ENCODE measurements around the gene SPRN.
"Not testable (repeated sequence)": the region's sequence is repeated elsewhere in the genome, so short reads cannot be mapped to it uniquely, and the experiment has no call there.

The SPRN gene, protein sequence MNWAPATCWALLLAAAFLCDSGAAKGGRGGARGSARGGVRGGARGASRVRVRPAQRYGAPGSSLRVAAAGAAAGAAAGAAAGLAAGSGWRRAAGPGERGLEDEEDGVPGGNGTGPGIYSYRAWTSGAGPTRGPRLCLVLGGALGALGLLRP

DNA sequence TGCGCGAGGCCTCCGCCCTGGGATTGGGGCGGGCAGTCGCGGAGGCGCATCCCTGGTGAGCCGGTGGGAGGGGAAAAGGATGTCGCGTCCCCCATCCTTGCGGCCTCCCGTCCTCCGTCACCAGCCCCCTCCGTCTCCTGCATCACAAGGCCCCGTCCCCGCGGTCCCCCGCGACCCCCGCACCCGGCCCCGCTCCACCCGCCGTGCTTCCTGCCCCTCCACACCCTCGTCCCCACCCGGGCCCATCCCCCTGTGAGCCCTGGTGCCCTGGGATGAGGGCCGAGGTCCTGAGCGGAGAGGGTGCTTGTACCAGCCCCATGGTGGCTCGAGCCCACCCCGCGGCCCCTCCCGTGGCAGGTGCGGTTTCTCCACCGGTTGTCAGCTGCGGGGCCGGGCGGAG lies at the start of gene SPRN:
Gene SPRN (minus strand): TSS at position 25 of the 400 bp plus-strand sequence. CDS start 944 bp downstream, outside the sequence.
- not testable (repeated sequence) for DNase-seq

DNA sequence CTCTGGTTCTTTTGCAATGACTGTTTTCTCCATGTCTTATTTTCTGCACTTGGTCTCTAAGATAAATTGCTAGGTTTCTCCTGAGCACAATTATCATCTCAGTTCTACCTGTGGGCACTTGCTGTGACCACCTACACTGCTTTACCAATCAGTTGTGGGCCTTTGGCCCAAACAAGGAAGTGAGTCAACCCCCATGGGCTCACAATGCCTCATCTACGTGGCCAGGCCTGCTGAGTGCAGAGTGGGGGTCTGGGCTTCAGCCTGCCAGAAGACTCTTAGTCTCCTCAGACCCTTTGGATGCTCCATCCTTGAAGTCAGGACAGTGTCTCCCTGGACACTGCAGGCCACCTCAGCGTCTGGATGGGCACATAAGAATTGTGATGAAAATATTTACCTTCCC lies 49.6 kb upstream of the SPRN start:
- DNase-seq = no peak

DNA sequence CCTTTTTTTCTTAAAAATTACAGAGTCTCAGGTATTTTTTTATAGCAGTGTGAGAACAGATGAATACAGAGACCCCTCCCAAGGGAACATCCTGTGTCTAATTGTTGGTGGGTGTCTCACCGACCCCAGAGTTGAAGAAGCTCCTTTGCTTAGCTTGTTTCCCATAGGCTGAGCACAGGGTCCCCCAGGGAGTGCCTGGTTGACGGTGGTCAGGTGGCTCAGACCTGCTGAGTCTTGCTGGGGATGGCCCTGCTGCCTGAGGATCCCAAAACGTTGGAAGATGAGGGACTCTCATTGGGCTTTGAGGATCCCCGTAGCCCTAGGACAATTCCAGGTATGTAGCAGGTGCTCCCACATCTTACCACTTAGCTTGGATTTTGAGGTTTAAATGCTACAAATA lies 48.8 kb upstream of the SPRN start:
- no peak for DNase-seq

DNA sequence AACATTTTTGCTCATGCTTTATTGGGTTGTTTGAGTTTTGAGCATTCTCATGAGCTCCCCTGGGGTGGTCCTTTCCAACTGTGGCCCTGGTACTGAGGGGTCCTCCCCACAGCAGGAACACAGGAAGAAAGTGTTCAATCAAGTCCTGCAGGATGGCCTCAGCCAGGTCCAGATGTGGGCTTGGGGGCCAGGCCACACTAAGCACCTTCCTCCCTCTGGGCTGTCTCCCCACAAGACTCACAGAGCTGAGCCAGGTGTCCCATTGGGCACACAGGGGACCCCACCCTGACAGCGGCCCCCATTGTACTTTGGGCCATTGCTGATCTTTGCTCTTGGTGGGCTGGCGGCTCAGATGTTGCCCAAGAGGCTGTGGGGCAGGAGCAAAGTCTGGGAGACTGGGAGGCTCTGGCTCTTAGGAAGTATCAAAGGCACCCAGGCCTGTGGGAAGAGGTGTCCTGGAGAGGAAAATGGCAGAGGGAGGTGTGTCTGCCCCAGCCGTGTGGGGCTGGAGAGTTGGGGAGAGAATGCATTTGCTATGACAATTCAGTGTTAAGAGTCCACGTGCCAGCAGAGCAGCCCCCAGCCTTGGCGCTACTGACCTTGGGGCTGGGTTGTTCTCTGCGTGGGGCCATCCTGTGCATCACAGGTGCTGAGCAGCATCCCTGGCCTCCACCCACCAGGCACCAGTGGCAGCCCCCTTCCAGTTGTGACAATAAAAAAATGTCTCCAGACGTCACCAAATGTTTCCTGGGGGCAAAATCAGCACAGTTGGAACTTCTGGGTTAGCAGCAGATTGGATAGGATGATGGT lies 47.1 kb upstream of the SPRN start:
- no peak for DNase-seq

DNA sequence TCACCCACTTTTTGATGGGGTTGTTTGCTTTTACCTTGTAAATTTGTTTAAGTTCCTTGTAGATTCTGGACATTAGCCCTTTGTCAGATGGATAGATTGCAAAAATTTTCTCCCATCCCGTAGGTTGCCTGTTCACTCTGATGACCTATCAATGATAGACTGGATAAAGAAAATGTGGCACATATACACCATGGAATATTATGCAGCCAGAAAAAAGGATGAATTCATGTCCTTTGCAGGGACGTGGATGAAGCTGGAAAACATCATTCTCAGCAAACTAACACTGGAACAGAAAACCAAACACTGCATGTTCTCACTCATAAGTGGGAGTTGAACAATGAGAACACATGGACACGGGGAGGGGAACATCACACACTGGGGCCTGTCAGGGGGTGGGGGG lies 44.8 kb upstream of the SPRN start:
- not testable (repeated sequence) for DNase-seq

DNA sequence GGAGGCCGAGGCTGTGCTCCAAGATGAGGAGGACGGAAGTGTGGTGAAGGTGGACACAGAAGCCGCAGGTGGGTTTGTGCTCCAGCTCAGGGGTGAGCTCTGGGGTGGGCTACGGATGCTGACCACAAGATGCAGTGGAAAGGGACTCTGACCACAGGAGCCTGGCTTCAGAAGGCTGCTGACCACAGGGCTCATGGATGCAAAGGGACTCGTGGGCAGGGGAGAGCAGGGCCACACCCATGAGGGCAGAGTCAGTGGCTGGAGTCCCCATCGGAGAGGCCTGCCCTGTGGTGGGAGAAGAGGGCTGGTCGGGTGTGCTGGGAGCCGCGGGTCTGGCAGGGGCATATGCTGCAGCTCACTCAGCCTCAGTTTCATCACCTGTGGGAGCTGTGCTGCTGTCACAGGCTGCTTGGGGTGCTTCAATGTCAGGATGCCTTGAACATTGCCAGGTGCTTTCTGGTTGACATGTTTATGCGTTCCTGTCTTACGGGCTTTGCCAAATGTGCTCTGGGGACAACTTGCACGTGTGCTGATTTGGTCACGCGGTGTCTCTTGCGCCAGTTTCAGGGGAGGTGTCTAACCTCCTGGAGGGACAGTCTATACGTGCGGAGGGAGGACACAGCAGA lies 43.0 kb upstream of the SPRN start:
- no peak for DNase-seq

DNA sequence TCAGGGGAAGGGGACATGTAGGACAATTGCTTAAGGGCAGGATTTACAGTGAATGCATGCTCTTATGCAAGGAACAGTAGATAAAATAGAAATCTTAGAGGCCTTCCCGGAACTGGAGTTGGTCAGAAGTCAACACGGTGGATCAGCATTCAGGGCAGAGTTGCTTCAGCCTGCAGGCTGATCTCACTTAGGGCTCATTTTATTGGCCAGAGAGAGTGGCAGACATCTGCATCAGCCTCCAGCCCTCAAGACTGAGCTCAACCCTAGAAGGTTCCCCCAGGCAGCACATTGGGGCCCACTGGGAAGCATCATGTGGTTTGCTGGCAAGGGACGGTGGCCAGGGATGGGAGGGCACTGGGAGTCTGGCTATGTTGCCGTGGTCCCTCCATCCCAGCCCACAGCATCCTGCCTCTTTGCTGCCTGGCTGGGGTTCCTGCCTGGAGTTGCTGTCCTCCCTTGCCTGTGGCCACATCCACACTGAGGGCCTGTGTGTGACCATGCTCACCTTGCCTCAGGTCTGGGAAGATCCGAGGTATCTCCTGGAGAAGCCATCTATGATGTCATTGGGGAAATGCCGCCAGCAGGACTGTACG lies 42.4 kb upstream of the SPRN start:
- DNase-seq = no peak

DNA sequence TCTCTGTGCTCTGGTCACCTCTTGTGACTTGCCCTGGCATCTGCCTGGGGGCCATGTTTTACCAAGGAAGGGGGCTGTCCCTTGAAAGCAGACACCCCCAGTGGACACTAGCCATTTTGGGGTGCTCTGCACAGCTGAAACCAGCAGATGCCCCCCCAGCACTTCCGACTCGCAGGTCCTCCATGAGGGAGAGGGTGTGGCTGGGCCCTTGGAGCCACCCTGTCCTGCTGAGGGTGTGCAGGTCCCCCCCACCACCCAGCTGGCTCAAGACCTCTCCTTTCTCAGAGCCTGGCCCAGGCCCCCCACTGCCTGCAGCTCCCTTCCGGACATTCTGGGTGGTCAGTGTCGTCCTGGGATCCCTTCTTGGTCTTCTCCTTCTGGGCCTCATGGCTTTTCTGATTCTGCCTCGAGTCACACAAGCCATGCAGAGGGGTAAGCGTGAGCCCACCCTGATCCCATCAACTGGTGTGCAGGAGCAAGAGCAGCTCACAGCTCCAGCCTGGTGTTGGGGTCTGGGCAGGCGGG lies 41.6 kb upstream of the SPRN start:
- DNase-seq = no peak

DNA sequence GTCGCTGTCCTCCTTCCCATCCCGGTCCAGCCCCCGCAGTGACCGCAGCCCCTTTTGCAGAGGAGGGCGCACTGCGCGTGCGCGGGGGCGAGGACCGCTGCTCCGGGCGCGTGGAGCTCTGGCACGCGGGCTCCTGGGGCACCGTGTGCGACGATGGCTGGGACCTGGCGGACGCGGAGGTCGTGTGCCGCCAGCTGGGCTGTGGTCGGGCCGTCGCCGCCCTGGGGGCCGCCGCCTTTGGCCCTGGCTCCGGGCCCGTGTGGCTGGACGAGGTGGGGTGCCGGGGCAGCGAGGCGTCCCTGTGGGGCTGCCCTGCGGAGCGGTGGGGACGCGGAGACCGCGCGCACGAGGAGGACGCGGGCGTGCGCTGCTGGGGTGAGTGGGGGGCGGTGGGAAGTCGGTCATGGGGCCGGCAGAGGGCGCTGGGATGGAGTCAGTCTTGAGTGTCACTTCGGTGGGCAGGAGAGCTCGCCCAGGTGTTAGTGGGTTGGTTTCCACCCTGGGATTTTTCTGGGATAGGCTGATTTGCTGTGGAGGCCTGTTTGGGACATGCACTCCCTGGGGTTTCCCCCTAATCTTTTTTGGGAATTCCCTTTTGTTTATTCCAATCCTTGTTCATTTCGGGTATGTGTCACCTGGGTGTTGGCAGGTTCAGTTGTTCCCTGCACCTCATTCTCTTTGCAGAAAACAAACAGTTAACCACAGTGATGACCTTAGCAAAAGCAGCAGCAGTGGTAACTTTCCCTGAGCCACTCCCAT lies 40.9 kb upstream of the SPRN start:
- DNase-seq = no peak

DNA sequence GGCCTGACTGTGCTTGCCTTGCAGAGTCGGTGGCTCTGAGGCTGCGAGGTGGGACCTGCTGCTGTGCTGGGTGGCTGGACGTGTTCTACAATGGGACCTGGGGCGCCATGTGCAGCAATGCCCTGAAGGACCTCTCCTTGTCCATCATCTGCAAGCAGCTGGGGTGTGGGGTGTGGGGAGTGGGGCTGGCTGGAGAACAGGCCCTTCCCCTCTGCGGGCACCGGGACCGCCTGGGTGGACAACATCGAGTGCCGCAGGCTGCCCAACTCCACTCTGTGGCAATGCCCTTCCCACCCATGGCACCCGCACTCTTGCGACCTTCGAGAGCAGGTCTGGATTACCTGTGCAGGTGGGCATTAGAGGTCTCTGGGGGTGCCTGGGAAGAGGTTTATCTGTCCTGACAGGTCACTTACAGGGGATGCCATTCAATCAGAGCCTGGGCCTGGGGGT lies 40.2 kb upstream of the SPRN start:
- DNase-seq = no peak

DNA sequence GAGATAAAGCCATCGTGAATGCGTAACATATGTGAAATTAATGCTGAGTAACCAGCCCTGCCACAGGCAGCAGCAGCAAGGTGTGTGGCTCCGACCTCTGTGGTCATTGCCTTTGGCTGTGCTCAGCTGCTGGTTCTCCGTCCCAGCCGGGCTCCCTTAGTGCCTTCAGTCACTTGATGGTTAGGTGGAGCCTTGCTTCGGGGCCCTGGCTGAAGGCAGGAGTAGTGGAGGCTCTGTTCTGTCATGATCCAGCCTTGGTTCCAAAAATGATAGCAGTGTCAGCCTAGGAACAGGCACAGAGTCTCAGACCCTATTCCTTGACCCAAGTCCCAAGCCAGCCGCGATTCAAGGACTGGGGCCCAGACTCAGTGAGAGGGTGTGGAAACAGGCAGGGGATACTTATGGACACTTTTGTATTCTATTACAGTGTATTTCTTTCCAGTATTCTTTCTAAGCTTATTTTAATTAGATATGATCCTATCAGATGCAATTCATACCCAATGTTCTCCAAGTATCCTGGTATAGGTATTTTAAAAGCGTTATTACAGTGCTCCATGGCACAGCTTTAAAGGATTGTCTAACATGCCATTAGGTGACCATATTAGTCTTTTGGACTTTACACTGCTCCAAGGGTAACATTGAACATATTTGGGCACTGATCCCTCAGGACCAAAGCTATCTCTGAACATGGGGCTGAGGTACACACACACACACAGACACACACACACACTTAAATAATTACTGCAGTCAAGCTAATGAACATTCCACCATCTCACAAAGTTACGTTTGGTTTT lies 38.3 kb upstream of the SPRN start:
- no peak for DNase-seq

DNA sequence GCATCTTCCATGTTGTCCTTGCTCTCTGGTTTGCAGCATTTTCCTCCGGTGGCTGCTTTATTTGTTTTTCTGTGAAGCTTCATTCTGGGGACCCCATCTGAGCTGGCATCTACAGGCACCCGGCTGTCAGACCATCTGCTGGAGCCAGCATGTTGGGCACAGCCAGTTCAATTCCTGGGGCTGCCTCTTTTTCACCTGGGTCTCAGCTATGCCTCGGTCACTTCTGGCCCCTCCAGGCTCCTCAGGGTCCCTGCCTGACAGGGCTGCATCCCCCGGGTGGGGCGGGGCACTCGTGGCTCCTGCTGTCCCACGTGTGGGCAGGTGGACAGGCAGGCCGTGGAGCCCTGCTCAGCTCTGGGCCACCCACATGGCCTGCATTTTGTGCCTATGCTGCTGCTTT lies 37.4 kb upstream of the SPRN start:
- DNase-seq = no peak

DNA sequence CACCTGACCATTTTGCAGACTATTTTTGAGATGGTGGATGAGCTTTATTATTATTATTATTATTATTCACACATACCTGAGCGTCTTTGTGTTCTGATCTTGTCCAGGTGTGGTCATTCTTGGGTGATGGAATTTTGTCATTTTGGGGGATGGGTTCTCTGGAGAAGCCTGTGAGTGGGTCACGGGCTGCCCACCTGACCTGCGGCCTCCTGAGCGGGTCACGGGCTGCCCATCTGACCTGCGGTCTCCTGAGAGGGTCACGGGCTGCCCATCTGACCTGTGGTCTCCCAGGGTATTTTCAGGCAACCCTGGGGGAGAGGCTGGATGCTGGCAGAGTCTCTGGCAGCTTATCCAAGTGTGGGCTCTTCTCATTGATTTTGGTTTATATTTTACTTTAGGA lies 36.6 kb upstream of the SPRN start:
- DNase-seq = no peak

DNA sequence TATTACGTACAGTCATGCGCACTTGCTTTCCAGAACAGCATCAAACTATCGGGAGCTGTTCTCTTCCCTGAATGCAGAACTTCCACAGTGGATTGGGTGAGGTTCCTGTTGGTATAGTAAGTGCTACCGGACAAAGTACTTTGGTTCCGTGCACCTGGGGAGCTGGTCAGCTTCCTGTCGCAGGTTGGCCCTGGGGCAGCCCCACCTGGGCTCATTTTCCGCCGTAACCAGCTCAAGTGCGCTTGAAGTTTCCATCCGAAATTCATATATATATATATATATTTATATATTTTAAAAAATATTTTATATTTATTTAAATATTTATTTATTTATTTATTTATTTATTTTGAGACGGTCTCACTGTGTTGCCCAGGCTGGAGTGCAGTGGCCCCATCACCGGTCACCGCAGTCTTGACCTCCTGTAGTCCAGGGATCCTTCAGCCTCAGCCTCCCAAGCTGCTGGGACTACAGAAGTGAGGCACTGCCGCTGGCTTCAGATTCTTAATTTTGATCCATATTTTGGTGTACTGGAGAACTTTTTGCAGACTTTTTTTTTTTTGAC lies 35.9 kb upstream of the SPRN start:
- no peak for DNase-seq

DNA sequence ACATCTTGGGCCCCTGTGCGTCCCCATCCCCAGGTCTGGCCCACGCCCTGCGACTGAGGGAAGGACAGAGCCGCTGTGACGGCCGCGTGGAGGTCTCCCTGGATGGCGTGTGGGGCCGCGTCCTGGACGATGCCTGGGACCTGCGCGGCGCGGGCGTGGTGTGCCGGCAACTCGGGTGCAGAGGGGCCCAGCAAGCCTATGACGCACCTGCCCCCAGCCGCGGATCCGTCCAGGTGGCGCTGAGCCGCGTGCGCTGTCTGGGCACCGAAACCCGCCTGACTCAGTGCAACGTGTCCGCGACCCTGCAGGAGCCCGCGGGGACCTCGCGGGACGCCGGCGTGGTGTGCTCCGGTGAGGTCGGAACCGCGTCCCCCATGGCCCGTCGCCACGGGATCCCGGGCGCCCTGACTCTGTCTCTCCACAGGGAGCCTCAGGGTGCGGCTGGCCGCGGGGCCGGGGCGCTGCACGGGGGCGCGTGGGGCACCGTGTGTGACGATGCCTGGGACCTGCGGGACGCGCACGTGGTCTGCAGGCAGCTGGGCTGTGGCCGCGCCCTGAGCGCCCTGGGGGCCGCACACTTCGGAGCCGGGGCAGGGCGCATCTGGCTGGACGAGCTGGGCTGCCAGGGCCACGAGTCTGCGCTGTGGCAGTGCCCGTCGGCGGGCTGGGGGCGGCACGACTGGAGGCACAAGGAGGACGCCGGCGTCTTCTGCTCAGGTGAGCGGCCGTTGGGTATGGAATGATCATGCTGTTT lies 35.2 kb upstream of the SPRN start:
- DNase-seq = no peak

DNA sequence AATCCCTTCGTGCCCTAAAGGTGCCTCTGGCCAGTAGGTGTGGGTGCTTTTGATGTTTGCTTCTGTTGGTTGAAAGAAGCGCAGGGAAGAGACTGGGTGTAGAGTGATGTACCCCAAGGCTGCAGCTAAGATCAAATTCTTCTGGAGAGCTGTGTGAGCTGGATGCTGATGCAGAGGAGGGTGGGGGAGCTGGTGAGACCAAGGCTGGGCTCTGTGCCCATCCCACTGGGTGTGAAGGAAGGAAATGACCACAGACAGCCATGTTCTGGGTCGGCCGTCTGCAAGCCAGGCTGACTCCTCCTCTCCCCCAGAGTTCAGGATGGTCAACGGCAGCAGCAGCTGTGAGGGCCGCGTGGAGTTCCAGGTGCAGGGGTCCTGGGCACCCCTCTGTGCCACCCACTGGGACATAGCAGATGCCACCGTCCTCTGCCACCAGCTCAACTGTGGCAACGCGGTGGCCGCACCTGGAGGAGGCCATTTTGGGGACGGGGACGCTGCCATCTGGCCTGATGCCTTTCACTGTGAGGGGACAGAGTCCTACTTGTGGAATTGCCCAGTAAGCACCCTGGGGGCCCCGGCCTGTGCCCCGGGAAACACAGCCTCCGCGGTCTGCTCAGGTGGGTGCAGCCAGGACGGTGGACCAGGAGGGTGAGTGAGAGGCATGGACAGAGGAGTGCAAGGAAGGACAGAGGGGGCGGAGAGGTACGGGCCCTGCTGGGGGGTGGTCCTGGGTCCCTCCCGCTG lies 34.5 kb upstream of the SPRN start:
- no peak for DNase-seq

DNA sequence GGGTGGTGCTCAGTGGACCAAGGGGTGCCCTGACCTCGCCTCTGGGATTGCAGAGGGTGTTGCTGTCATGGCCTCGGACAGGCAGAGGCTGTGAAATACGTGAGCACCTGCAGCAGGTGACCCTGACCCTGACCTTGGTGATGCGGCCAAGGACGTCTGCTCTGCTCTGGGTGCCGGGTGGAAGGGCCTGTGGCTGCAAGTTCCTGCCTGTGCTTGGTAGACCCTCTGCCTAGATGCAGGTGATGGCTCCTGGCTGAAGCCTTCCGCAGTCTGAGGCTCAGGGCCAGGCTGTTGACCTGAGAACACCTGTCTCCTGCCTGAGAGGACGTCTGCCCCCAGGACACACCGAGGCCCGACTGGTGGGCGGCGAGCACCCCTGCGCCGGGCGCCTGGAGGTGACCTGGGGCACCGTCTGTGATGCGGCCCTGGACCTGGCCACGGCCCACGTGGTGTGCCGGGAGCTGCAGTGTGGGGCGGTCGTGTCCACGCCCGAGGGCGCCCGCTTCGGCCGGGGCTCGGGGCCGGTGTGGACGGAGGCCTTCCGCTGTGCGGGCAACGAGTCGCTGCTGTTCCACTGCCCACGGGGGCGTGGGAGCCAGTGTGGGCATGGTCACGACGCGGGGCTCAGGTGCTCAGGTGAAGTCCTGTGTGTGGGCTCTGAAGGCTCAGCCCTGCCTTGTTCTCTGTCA lies 33.7 kb upstream of the SPRN start:
- no peak for DNase-seq

DNA sequence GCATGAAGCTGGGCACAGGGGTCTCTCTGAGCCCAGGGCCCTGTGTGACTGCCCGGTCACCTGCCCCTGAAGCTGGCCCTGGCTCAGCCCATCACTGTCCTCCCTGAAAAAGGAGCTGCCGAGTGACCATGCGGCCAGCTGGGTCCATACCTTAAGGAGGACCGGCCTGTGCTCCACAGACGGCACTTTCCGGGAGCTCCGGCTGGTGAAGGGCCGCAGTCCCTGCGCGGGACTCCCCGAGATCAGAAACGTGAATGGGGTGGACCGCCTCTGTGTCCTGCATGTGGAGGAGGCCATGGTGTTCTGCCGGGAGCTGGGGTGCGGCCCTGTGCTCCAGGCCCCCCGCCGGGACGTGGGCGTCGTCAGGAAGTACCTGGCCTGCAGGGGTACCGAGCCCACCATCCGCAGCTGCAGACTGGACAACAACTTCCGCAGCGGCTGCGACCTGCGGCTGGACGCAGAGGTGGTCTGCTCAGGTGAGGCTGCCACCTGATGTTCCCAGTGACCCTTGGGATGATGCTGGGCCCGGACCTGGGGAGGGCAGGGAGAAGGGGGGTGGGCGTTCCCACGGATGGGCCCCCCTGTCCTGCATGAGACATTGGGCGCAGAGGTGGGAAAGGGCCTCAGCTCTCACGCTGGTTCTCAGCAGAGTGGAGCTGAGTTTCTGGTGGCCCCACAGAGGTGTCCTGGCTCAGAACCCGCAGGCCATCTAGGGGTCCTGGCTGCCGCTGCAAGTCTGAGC lies 32.8 kb upstream of the SPRN start:
- no peak for DNase-seq
